ENCODE results near the gene LCMT2. TPM values are rescaled to one million over a fixed set of nuclear protein-coding genes. Genes with fewer than 3 reads are reported as not detected.
A peak's percentile ranks its signal among the peaks of the same experiment; 100 is the strongest.
"Not testable (repeated sequence)": the region's sequence is repeated elsewhere in the genome, so short reads cannot be mapped to it uniquely, and the experiment has no call there.

The LCMT2 gene
- total RNA-seq, 6 experiments from 2014 or later: 5.7 to 8.8 (median 6.5) TPM

DNA sequence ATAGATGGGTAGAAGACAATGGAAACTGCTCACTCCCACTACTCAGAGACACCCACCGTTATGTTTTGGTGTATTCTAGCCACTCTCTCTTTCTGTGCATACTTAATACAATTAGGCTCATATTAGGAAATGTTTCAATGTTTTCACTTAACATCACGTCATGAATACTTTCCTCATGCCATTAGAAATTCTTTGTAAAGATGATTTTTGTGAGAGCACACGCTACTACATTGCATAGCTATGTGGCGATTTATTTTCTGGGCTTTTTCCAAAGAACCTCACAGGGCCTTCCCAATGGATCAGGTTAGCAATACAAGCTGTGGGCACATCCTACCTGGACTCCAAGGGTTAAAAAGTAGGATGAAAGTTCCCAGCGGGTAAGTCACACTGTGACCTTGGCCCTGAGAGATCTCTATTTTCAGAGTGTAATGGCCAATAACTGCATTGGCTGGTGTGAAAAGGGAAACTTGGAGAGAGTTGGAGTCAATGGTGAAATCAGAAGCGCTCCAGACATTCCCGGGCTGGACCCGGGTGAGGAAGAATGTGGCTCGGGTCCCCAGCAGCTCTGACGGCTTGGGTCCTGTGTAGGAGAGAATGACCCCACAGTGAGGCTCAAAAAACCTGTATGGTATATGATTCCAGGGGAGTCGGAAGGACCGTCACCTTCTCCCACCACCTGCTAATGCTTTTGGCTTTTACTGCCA is 37.8 kb downstream of the LCMT2 start:
- TF ChIP-seq, protein P1, sequence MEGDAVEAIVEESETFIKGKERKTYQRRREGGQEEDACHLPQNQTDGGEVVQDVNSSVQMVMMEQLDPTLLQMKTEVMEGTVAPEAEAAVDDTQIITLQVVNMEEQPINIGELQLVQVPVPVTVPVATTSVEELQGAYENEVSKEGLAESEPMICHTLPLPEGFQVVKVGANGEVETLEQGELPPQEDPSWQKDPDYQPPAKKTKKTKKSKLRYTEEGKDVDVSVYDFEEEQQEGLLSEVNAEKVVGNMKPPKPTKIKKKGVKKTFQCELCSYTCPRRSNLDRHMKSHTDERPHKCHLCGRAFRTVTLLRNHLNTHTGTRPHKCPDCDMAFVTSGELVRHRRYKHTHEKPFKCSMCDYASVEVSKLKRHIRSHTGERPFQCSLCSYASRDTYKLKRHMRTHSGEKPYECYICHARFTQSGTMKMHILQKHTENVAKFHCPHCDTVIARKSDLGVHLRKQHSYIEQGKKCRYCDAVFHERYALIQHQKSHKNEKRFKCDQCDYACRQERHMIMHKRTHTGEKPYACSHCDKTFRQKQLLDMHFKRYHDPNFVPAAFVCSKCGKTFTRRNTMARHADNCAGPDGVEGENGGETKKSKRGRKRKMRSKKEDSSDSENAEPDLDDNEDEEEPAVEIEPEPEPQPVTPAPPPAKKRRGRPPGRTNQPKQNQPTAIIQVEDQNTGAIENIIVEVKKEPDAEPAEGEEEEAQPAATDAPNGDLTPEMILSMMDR (IDR thresholded peaks at IDR 0.05): no peak
- peaks cover 6% of the 10 kb centered on the region; the same call in 1 of the 2 replicates for H3K9me3 Mint-ChIP-seq
- H3K27ac Mint-ChIP-seq: no peak overlapping the region
- DNase-seq: peak; percentile 37
- no peaks in the 10 kb centered on the region for H3K36me3 Mint-ChIP-seq (ENCODE audit: low read depth)
- no peak overlapping the region; the same call in 1 of the 2 replicates for H3K4me3 Mint-ChIP-seq
- peaks cover 16% of the 10 kb centered on the region for H3K4me1 Mint-ChIP-seq (ENCODE audit: low read depth)
- H3K27me3 Mint-ChIP-seq (ENCODE audit: insufficient read depth): peaks cover 56% of the 10 kb centered on the region

DNA sequence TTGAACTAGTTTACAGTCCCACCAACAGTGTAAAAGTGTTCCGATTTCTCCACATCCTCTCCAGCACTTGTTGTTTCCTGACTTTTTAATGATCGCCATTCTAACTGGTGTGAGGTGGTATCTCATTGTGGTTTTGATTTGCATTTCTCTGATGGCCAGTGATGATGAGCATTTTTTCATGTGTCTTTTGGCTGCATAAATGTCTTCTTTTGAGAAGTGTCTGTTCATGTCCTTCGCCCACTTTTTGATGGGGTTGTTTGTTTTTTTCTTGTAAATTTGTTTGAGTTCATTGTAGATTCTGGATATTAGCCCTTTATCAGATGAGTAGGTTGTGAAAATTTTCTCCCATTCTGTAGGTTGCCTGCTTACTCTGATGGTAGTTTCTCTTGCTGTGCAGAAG is 40.7 kb downstream of the LCMT2 start:
- Mint-ChIP-seq H3K27me3 (ENCODE audit: insufficient read depth) (peaks cover 43% of the 10 kb centered on the region), H3K4me1 (ENCODE audit: low read depth) (peaks cover 16% of the 10 kb centered on the region)
- H3K4me3 Mint-ChIP-seq; H3K9me3 Mint-ChIP-seq; DNase-seq; H3K27ac Mint-ChIP-seq; H3K36me3 Mint-ChIP-seq (ENCODE audit: low read depth): not testable (repeated sequence)

DNA sequence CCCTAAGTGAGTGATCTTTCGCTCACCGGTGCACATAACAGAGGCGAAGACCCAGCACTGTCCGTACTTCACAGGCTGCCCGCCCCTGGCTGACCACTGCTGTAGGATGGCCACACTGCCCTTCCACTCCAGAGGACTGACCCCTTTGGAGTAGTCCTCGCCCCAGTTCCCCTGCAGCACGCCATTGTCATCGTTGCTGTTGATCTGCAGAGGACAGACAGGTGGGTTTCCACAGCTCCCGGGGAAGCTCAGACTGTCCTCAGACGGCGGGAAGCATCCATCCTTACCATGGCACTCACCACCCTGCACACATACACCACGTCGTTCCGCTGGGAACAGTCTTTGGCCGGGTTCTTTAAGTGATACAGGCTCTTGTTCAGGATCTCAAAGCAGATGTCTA is 43.1 kb downstream of the LCMT2 start:
- H3K27ac Mint-ChIP-seq: no peak overlapping the region
- H3K36me3 Mint-ChIP-seq (ENCODE audit: low read depth): no peaks in the 10 kb centered on the region
- peaks cover 6% of the 10 kb centered on the region; the same call in 1 of the 2 replicates for H3K9me3 Mint-ChIP-seq
- peaks cover 6% of the 10 kb centered on the region for H3K4me1 Mint-ChIP-seq (ENCODE audit: low read depth)
- no peak overlapping the region for H3K4me3 Mint-ChIP-seq
- TF ChIP-seq, protein P1 (IDR thresholded peaks at IDR 0.05): no peak
- peaks cover 30% of the 10 kb centered on the region for H3K27me3 Mint-ChIP-seq (ENCODE audit: insufficient read depth)
- no peak for DNase-seq

DNA sequence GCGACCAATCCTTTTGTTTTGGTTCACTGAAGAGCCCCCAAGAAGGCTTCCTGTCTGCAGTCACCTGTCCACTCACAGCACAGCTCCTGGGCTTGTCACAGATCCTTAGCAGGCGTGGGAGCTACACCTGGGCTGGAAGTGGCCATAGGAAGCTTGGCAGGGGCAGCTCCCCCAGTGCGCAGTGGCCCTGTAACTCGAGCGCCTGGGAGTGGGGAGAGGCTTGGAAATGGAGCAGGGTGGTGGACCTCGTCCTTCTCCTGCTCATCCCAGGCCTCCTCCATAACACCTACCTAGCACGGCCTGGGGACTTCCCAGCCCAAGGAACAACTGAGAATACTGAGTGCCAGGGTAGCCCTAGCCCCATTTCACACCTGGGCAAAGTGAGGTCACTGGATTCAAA is 44.3 kb downstream of the LCMT2 start:
- H3K4me1 Mint-ChIP-seq (ENCODE audit: low read depth): no peaks in the 10 kb centered on the region
- DNase-seq: no peak
- H3K36me3 Mint-ChIP-seq (ENCODE audit: low read depth): no peaks in the 10 kb centered on the region
- H3K9me3 Mint-ChIP-seq: peaks cover 6% of the 10 kb centered on the region; the same call in 1 of the 2 replicates
- H3K27me3 Mint-ChIP-seq (ENCODE audit: insufficient read depth): peaks cover 21% of the 10 kb centered on the region
- TF ChIP-seq, protein P1 (IDR thresholded peaks at IDR 0.05): no peak
- no peak overlapping the region for H3K4me3 Mint-ChIP-seq
- no peak overlapping the region for H3K27ac Mint-ChIP-seq

DNA sequence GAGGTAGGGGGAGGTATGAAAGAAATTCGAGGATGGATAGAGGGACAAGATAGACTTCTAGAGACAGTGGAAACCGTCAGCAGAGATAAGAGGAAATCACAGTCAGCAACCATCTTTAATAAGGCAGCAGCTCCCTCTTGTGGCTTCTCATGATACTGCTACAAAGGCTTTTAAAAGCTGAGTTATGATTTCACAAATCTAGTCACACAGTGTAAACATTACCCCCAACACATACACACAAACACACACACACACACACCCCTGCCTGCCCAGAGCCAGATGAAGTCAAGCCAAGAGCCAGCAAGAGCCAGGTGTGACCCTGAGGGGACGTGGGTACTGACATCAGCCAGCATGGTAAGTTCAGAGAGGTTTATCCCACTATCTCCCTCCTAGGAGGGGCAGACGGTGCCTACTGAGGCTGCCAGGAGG is 44.8 kb downstream of the LCMT2 start:
- Mint-ChIP-seq H3K4me1 (ENCODE audit: low read depth) (no peaks in the 10 kb centered on the region), H3K4me3 (peak overlapping the region; percentile 32; the same call in 1 of the 2 replicates), H3K27me3 (ENCODE audit: insufficient read depth) (peaks cover 18% of the 10 kb centered on the region), H3K27ac (no peak overlapping the region), H3K9me3 (0 out of 2 replicates have a peak, but pooled peaks cover 1% of the 10 kb centered on the region), H3K36me3 (ENCODE audit: low read depth) (no peaks in the 10 kb centered on the region)
- peak; percentile 57 for DNase-seq
- TF ChIP-seq, protein P1 (IDR thresholded peaks at IDR 0.05): peak; percentile 89

DNA sequence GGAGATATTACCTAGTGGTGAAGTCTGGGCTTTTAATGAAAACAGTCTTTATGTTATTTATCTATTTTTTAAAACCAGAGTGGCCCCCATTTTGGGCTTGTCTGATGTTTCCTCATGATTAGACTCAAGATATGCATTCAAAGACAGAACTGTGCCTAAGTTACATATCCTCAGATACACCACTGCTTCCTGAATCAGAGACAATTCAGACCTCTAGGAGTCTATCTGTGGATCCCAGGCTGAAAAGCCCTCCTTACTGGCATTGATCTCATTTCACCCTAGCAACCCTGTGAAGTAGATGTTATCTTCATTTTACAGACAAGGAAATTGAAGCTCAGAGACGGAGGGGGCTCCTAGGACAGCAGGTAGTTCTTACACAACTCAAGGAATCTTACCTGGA is 46.8 kb downstream of the LCMT2 start:
- Mint-ChIP-seq H3K4me1 (ENCODE audit: low read depth) (no peaks in the 10 kb centered on the region), H3K36me3 (ENCODE audit: low read depth) (no peaks in the 10 kb centered on the region), H3K27me3 (ENCODE audit: insufficient read depth) (peaks cover 30% of the 10 kb centered on the region), H3K9me3 (no peaks in the 10 kb centered on the region), H3K4me3 (no peak overlapping the region), H3K27ac (no peak overlapping the region)
- TF ChIP-seq, protein P1 (IDR thresholded peaks at IDR 0.05): no peak
- no peak for DNase-seq
